Right cardiac atrium (tissue), 5 donors: ENCODE data around the gene MAPK11. TPM values are rescaled to one million over a fixed set of nuclear protein-coding genes. Genes with fewer than 3 reads are reported as not detected.

Experiments
- ATAC-seq, 2 donors: fragments of 200-7000 bp; cut with Tn5 transposase; one replicate each; pipeline versions ENCODE4 v1.8.0 to v1.9.1; 2020; ENCODE audit warnings: moderate library complexity in 2 of 2, mild to moderate bottlenecking in 1 of 2
- DNase-seq, 3 donors: peaks; one replicate each; pipeline ENCODE4 v3.0.0-alpha.2; 2020
- H3K27ac ChIP-seq: one replicate; pipeline ENCODE4 v1.5.1; 2013; ENCODE audit warnings: mild to moderate bottlenecking, low read length, control low read depth, moderate library complexity
- H3K27me3 ChIP-seq: one replicate; pipeline ENCODE4 v1.6.1; 2013; ENCODE audit not compliant: control insufficient read depth, insufficient read depth
- H3K4me1 ChIP-seq: one replicate; pipeline ENCODE4 v1.6.1; 2013; ENCODE audit warnings: low read length; ENCODE audit not compliant: control insufficient read depth, insufficient read depth
- H3K4me3 ChIP-seq: one replicate; pipeline ENCODE4 v1.5.1; 2013; ENCODE audit warnings: low read length, control low read depth
- H3K9me3 ChIP-seq: one replicate; pipeline ENCODE4 v1.6.1; 2013; ENCODE audit warnings: low read length; ENCODE audit not compliant: control insufficient read depth
- WGBS: extraction: QIAGEN DNeasy Blood & Tissue Kit; methylation state at CpG from one replicate; pipeline ENCODE4 v1.1.7; 2013; 5-methylcytosine and 5-hydroxymethylcytosine counted together
- intact Hi-C, 4 donors: fragments of 100-400 bp; cut with DNase I; formaldehyde crosslinking; loops; one replicate each; pipeline versions ENCODE4 v1.11.0 to v1.14.0; 2022 to 2023
- polyA plus RNA-seq: library from polyadenylated mRNA; stranded (reverse); fragments of 200-250 nt; gene quantifications from one replicate; pipeline ENCODE4 v1.2.3, GENCODE V29; 2013
- total RNA-seq, 4 donors: library from RNA; stranded (reverse); fragmentation: NEBNext Ultra II Directional; extraction: Animal tissue kit (Norgen Biotek cat#: 25700); gene quantifications; one replicate each; pipeline ENCODE4 v1.2.1, GENCODE V29; 2021
- donor health status: healthy with polysubstance abuse.
- donor health status: DM: no; HTN: yes; CAD: no.
- donor health status: DM: no; HTN: no; CAD: no.
- donor health status: DM: no; HTN: yes; CAD: no; lungs with severe emphysema.
- donor health status: DM: yes; HTN: yes; CAD: no.

MAPK11 gene
- total and polyA plus RNA-seq, 5 donors, result 6.4 to 8.8 (median 7.5) TPM

GRCh38 chr22:50218153-50218995, 51.8 kb downstream of the MAPK11 start:
- Histone ChIP-seq H3K4me3 (no peak overlapping the region), H3K4me1 (no peaks in the 10 kb centered on the region), H3K9me3 (no peaks in the 10 kb centered on the region), H3K27ac (no peak overlapping the region), H3K27me3 (no peaks in the 10 kb centered on the region)
- intact Hi-C loops, result loop anchor here in 1 of 4 donors (10.0 kb wide), 1 partner anchor 284 kb away; no protein-coding TSS in a partner anchor
- 83% methylated on average over 43 of the region's 43 CpGs for WGBS
- ATAC-seq (peak in 1 of 2 donors; percentile 5), DNase-seq (peak in 2 of 3 donors; percentile 64)

- no peaks in the 10 kb centered on the region for H3K27me3 ChIP-seq
- no peak overlapping the region for H3K27ac ChIP-seq
- 84% methylated on average over 21 of the region's 21 CpGs for WGBS
- no peak overlapping the region for H3K4me3 ChIP-seq
- intact Hi-C loops, result loop anchor here in 1 of 4 donors (10.0 kb wide), 1 partner anchor 283 kb away; no protein-coding TSS in a partner anchor
- no peaks in the 10 kb centered on the region for H3K9me3 ChIP-seq
- no peak for ATAC-seq
- peak in 2 of 3 donors; percentile 42 to 60 for DNase-seq
- no peaks in the 10 kb centered on the region for H3K4me1 ChIP-seq
Observed at GRCh38 chr22:50217543-50218152, 52.5 kb downstream of the MAPK11 start.

GRCh38 chr22:50216684-50217520, 53.3 kb downstream of the MAPK11 start:
- 94% methylated on average over 57 of the region's 57 CpGs for WGBS
- H3K27ac ChIP-seq, result no peak overlapping the region
- no peak overlapping the region for H3K4me3 ChIP-seq
- DNase-seq, result peak; percentile 20 to 63 (median 63)
- no peak for ATAC-seq
- no peaks in the 10 kb centered on the region for H3K9me3 ChIP-seq
- intact Hi-C loops, result loop anchor here in 1 of 4 donors (10.0 kb wide), 1 partner anchor 282 kb away; no protein-coding TSS in a partner anchor
- H3K27me3 ChIP-seq, result no peaks in the 10 kb centered on the region
- no peaks in the 10 kb centered on the region for H3K4me1 ChIP-seq

GRCh38 chr22:50216055-50216683, 54.0 kb downstream of the MAPK11 start:
- intact Hi-C loops, result loop anchor here in 1 of 4 donors (10.0 kb wide), 1 partner anchor 281 kb away; no protein-coding TSS in a partner anchor
- peak; percentile 7 to 52 (median 47) for DNase-seq

GRCh38 chr22:50215297-50216054, 54.7 kb downstream of the MAPK11 start:
- H3K4me3 ChIP-seq, result no peak overlapping the region
- WGBS, result 67% methylated on average over 17 of the region's 17 CpGs
- no peaks in the 10 kb centered on the region for H3K27me3 ChIP-seq
- no peak for ATAC-seq
- no peaks in the 10 kb centered on the region for H3K9me3 ChIP-seq
- DNase-seq, result peak; percentile 32 to 66 (median 55)
- intact Hi-C loops, result loop anchor here in 1 of 4 donors (10.0 kb wide), 1 partner anchor 281 kb away; no protein-coding TSS in a partner anchor
- no peaks in the 10 kb centered on the region for H3K4me1 ChIP-seq
- H3K27ac ChIP-seq, result no peak overlapping the region

More at GRCh38 chr22:50216055-50216683, 54.0 kb downstream of the MAPK11 start:
- 83% methylated on average over 15 of the region's 15 CpGs for WGBS
- H3K9me3 ChIP-seq, result no peaks in the 10 kb centered on the region
- H3K27me3 ChIP-seq, result no peaks in the 10 kb centered on the region
- no peak overlapping the region for H3K27ac ChIP-seq
- H3K4me1 ChIP-seq, result no peaks in the 10 kb centered on the region
- no peak for ATAC-seq
- H3K4me3 ChIP-seq, result no peak overlapping the region

Other genes starting within 250 kb of the MAPK11 start
- not detected for gene TTLL8, start 212.1 kb downstream of the MAPK11 start, total RNA-seq
- not detected for gene TTLL8, start 212.1 kb downstream of the MAPK11 start, polyA plus RNA-seq
- under 1 TPM in 3 of 4 donors, not detected in 1; 0.14 to 0.71 (median 0.14) TPM for gene MLC1, start 185.0 kb downstream of the MAPK11 start, total RNA-seq
- 1.2 TPM for gene MLC1, start 185.0 kb downstream of the MAPK11 start, polyA plus RNA-seq
- under 1 TPM; 0.29 to 0.62 (median 0.53) TPM for gene MOV10L1, start 180.4 kb downstream of the MAPK11 start, total RNA-seq
- 0.63 TPM for gene MOV10L1, start 180.4 kb downstream of the MAPK11 start, polyA plus RNA-seq
- gene PANX2, start 99.6 kb downstream of the MAPK11 start, total RNA-seq, result 1 to 10 TPM in 2 of 4 donors, under 1 TPM in 2; 0.43 to 2.1 (median 1.3) TPM
- gene PANX2, start 99.6 kb downstream of the MAPK11 start, polyA plus RNA-seq, result 0.68 TPM
- gene TRABD, start 84.5 kb downstream of the MAPK11 start, total RNA-seq, result 10 to 100 TPM; 16.7 to 23.2 (median 20.7) TPM
- 25.5 TPM for gene TRABD, start 84.5 kb downstream of the MAPK11 start, polyA plus RNA-seq
- 10 to 100 TPM; 14.6 to 16.3 (median 15.3) TPM for gene SELENOO, start 69.4 kb downstream of the MAPK11 start, total RNA-seq
- 17.1 TPM for gene SELENOO, start 69.4 kb downstream of the MAPK11 start, polyA plus RNA-seq
- gene TUBGCP6, start 25.4 kb downstream of the MAPK11 start, total RNA-seq, result 10 to 100 TPM; 20.6 to 22.8 (median 22.6) TPM
- gene TUBGCP6, start 25.4 kb downstream of the MAPK11 start, polyA plus RNA-seq, result 20.4 TPM
- 10 to 100 TPM in 2 of 4 donors, 1 to 10 TPM in 2; 8.7 to 13.5 (median 11.6) TPM for gene HDAC10, start 19.1 kb downstream of the MAPK11 start, total RNA-seq
- gene HDAC10, start 19.1 kb downstream of the MAPK11 start, polyA plus RNA-seq, result 11.6 TPM
- gene MAPK12, start 8.7 kb downstream of the MAPK11 start, total RNA-seq, result 10 to 100 TPM; 10.5 to 14.8 (median 11.2) TPM
- gene MAPK12, start 8.7 kb downstream of the MAPK11 start, polyA plus RNA-seq, result 15.2 TPM
- 100 to 1,000 TPM in 1 of 4 donors, 10 to 100 TPM in 3; 80.7 to 110 (median 90.6) TPM for gene PLXNB2, start 37.3 kb upstream of the MAPK11 start, total RNA-seq
- 60.0 TPM for gene PLXNB2, start 37.3 kb upstream of the MAPK11 start, polyA plus RNA-seq
- gene DENND6B, start 56.6 kb upstream of the MAPK11 start, total RNA-seq, result 1 to 10 TPM; 2.0 to 3.1 (median 2.5) TPM
- gene DENND6B, start 56.6 kb upstream of the MAPK11 start, polyA plus RNA-seq, result 2.4 TPM
- gene PPP6R2, start 72.9 kb upstream of the MAPK11 start, total RNA-seq, result 10 to 100 TPM; 40.1 to 50.2 (median 44.6) TPM
- 36.2 TPM for gene PPP6R2, start 72.9 kb upstream of the MAPK11 start, polyA plus RNA-seq
- gene SBF1, start 204.7 kb upstream of the MAPK11 start, total RNA-seq, result 10 to 100 TPM; 50.3 to 54.8 (median 53.9) TPM
- 39.2 TPM for gene SBF1, start 204.7 kb upstream of the MAPK11 start, polyA plus RNA-seq
- gene ADM2, start 211.2 kb upstream of the MAPK11 start, total RNA-seq, result under 1 TPM in 2 of 4 donors, not detected in 2; 0.11 to 0.32 TPM
- 0.05 TPM for gene ADM2, start 211.2 kb upstream of the MAPK11 start, polyA plus RNA-seq
- gene MIOX, start 216.5 kb upstream of the MAPK11 start, total RNA-seq, result not detected
- not detected for gene MIOX, start 216.5 kb upstream of the MAPK11 start, polyA plus RNA-seq
- gene LMF2, start 237.3 kb upstream of the MAPK11 start, total RNA-seq, result 10 to 100 TPM; 32.2 to 33.7 (median 33.3) TPM
- gene LMF2, start 237.3 kb upstream of the MAPK11 start, polyA plus RNA-seq, result 29.0 TPM
- 10 to 100 TPM; 23.3 to 35.0 (median 28.6) TPM for gene NCAPH2, start 237.8 kb upstream of the MAPK11 start, total RNA-seq
- 29.1 TPM for gene NCAPH2, start 237.8 kb upstream of the MAPK11 start, polyA plus RNA-seq